Measurements from ENCODE around the gene PAX2.

PAX2 gene

GRCh38 chr10:100825325-100825875 lies 80.0 kb downstream of the PAX2 start:
- DNase-seq, result no peak

- DNase-seq, result no peak
These were observed 80.8 kb downstream of the PAX2 start for GRCh38 chr10:100826031-100826651.

DNA sequence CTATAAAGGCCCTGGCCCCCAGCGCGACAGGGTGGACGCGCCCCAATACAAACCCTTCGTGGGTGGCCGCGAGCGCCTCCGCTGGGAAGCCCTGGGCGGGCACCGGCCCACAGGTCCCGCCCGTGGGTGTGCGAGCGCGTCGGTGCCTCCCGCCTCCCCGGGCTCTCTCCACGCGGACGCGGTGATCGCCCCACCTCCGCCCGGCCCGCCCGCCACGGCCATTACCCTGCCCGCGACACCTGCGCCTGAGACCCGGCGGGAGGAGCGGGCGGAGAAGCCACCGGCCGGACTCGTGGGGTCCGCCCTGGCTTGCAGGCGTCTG lies 81.2 kb downstream of the PAX2 start:
- no peak for DNase-seq

- no peak for DNase-seq
These were observed 81.8 kb downstream of the PAX2 start for GRCh38 chr10:100826983-100827818.

DNA sequence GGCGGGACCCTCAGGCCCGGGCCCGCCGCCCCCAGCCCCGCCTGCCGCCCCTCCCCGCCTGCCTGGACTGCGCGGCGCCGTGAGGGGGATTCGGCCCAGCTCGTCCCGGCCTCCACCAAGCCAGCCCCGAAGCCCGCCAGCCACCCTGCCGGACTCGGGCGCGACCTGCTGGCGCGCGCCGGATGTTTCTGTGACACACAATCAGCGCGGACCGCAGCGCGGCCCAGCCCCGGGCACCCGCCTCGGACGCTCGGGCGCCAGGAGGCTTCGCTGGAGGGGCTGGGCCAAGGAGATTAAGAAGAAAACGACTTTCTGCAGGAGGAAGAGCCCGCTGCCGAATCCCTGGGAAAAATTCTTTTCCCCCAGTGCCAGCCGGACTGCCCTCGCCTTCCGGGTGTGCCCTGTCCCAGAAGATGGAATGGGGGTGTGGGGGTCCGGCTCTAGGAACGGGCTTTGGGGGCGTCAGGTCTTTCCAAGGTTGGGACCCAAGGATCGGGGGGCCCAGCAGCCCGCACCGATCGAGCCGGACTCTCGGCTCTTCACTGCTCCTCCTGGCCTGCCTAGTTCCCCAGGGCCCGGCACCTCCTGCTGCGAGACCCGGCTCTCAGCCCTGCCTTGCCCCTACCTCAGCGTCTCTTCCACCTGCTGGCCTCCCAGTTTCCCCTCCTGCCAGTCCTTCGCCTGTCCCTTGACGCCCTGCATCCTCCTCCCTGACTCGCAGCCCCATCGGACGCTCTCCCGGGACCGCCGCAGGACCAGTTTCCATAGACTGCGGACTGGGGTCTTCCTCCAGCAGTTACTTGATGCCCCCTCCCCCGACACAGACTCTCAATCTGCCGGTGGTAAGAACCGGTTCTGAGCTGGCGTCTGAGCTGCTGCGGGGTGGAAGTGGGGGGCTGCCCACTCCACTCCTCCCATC lies 82.7 kb downstream of the PAX2 start:
- DNase-seq, result no peak

DNA sequence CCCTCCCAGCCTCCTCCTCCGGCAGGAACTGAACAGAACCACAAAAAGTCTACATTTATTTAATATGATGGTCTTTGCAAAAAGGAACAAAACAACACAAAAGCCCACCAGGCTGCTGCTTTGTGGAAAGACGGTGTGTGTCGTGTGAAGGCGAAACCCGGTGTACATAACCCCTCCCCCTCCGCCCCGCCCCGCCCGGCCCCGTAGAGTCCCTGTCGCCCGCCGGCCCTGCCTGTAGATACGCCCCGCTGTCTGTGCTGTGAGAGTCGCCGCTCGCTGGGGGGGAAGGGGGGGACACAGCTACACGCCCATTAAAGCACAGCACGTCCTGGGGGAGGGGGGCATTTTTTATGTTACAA lies 83.3 kb downstream of the PAX2 start:
- DNase-seq, result no peak

GRCh38 chr10:100829097-100829870 lies 83.9 kb downstream of the PAX2 start:
- DNase-seq, result no peak

DNA sequence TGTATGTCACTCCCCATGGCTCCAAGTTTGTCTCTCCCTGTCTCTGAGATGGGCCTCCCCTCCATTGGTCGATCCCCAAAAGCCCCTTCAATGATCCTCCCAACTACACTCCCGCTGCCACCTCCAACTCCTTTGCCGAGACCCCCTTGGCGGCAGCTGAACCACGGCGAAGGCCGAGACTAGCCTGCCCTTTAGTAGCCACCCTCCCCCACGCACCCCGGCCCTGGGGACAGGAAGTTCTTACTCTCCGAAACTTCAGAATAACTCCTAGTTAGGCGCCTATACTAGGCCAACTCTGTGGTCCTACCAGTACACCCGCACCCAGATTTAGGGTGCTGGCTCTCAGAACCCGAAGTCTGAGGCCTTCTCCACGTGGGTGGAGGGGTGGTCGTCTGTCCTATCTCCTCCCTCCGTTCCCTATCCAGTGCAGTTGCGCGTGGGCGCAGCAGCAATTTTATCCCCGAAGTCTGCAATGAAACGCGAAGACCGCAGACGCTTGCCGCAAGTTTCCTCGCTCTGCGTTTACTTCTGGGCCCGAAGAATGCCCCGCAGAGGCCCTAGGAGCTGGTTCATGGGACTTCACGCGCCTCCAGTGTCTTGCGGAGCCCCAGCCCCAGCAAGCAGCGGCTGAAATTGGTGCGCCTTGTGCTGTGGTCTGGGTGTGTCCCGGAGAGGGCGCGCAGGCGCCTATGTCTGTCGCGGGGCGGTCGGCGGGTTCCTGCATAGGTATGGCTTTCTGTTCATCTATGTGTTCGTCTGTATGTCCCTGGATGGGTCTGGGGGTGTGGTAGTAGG lies 84.7 kb downstream of the PAX2 start:
- no peak for DNase-seq

DNA sequence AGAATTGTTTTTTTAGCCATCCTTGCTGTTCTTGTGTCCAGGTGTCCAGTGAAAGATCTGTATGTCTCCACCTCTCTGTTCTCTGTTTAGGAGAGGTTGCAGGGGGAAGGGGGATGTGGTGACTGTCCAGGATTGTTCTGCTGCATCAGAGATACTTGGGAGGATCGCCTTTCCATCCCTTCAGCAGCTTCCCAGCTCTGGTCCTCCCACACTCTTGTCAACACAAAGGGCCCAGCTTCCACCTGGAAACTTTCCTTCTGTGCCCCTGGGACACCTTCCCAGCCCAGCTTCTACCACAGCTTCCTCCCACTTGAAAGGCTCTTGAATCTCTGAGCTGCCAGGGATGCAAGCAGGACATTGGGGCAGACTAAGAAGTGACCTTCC lies 85.3 kb downstream of the PAX2 start:
- DNase-seq, result no peak

DNA sequence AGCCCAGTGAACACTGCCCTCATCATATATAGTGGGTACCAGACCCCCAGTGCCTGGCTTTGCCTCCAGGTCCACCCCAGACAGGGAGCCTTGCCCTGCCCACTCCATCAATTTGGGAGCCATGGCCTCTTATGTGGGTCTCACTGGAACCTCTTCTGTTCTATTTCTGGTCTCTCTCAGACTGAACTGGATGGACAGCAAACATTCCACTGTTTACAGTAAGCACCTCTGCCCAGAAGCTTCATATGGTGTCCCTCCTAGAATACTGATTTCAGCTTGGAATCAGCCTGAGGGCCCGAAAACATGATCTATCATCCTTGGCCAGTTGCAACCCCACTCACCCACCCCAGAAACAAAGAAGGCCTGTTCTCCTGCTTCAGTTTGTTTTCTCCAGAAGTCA lies 86.4 kb downstream of the PAX2 start:
- DNase-seq, result no peak

GRCh38 chr10:100835810-100836209 lies 90.4 kb downstream of the PAX2 start:
- no peak for DNase-seq

DNA sequence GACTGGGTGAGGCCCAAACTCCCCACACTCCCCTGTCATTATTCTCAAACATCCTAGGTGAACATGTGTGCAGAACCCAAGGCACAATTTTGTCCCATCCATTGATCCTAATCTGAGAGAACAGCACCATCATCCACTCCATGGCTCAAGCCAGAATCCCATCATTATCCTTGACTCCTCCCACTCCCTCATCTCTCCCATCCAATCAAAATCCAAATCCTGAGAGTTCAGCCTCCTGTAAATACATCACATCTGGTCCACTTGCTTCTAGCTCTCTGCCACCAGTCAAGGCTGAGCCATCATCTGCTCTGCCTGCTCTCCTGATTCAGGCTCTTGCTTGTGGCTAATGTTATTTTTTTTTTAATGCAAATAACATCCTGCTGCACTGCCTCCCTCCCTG lies 91.5 kb downstream of the PAX2 start:
- DNase-seq, result no peak

DNA sequence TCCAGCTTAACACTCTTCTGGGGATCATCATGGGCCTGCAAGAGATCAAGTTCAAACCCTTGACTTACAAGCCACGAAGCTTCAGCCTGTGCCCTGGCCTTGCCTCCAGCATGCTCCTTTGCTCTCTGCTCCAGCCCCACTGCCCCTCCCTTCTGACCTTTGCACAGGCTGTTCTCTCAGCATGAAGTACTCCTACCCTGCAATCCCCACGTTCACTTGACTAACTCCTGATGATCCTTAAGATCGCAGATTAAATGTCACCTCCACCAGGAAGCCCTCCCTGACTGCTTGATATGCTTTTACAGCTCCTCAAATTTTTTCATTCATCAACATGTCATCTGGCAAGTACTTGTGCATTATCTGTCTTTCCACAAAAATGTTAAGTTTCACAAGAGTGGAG lies 91.9 kb downstream of the PAX2 start:
- DNase-seq, result no peak

DNA sequence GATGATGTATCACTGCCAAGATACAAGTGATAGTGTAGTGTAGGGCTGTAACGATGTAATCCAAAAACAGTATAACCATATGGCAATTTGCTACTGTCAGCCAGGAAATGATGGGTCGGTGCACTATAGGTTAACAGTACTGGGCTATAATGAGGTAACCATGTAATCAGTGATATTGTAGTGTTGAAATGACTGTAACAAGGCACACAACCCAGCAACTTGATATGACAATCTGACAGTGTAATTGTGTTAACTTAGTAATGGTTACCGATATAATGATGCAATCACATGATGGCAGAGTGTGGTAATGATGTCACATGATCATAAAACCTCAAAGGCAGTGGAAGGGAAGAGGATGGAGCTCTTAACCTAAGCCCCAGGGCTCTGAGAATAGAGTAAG lies 93.6 kb downstream of the PAX2 start:
- no peak for DNase-seq

DNA sequence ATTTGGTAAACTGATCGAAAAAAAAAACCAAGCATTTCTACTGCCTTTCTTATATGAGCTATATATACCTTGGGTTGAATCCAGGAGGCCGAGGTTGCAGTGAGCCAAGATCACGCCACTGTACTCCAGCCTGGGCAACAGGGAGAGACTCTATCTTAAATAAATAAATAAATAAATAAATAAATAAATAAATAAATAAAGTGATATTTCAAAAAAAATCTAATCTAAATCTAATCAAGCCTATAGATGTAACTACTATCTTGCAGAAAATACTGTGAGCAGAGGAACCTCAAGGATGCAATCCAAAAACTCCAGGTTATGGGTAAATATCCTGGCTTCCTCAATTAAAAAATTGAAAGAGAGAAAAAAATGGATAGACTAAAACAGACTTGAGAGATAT lies 96.1 kb downstream of the PAX2 start:
- no peak for DNase-seq

DNA sequence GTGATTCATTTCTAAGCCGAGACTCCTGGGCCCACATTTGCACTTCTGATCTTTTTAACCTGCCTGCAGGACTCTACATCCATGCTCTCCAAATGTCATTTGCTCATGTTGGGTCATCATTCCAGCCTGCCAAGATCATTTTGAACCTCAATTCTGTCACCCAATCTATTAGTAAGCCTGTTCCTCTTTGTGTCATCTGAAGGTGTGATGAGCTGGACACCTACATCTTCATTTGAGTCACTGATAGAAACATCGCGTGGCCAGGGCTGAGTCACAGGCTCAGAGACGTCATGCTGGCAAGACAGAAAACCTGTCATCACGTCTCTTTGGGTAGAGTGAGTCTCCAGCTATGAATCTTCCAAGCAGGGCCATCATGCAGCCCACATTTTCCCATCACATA lies 102.1 kb downstream of the PAX2 start:
- DNase-seq, result no peak

GRCh38 chr10:100848770-100849169 lies 103.4 kb downstream of the PAX2 start:
- DNase-seq, result no peak

- no peak for DNase-seq
These were observed 112.9 kb downstream of the PAX2 start for GRCh38 chr10:100858261-100858660.

DNA sequence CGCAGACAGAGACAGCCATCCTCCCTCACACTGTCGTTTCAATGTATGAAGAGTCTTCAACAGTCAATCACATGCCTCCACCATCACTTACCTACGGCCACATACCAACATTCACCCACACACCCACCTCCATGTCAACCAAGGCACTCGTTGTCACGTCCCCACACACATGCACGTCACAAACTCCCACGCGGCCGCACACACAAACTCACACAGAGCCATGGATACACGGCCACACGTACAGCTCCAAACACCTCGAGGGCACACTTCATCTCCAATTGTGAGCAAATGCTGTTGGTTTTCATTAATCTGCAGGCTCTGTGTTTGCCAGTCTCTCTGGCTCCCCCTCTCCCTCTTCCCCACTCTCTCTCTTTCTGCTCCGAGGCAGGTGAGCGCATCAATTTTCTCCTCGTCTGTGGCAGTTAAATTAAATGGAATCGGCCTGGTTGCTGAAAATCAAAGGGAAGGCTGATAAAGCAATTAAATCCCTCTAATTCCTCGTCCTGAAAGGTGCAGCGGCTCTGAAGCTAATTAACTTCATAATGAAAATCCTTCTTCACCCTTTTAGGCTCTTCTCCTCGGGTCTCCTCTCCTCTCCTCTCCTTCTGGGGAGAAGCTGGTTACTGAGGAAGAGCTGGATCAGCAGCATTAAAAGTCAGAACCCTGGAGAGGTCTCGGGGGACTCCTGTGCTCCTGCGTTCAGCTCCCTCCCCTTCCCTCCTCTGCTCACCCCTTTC lies 113.5 kb downstream of the PAX2 start:
- DNase-seq, result no peak

- DNase-seq, result no peak
These were observed 114.0 kb downstream of the PAX2 start for GRCh38 chr10:100859484-100859763.

- no peak for DNase-seq
These were observed 118.1 kb downstream of the PAX2 start for GRCh38 chr10:100863433-100863832.

Data from T1000 (cell line).